Measurements from ENCODE around the gene EPHA8.

EPHA8 gene

DNA sequence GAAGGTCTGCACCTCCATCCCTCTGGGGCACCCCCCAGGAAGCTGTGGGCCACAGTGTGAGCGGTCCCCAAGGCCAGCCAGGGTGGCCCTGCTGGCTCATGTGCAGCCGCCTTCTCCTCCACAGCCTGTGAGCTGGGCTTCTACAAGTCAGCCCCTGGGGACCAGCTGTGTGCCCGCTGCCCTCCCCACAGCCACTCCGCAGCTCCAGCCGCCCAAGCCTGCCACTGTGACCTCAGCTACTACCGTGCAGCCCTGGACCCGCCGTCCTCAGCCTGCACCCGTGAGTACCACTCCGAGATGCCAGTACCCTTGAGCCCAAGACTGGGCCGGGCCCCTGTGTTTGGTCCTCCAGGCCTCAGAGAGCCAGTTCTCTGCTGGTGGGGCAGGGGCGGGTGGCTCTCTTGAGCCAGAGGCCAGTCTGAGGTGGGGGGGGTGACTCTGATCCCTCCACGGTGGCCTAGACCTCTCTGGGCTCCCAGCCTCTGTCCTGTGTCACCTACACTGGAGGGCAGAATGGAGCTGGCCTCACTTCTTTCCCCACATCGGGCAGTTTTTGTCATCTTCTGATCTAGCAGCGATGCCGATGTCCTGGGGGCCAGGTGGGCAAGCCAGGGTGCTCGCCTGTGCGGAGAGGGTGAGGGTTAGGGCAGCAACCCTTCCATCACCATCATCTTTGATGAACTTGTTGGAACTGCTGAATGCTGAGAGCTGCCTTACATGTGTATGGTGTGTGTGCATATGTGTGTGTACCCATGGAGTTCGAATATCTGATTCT is 23.3 kb downstream of the EPHA8 start:
- FAIRE-seq (no peak), DNase-seq (ENCODE audit: extremely low spot score, insufficient read length, low read depth) (no peak)

DNA sequence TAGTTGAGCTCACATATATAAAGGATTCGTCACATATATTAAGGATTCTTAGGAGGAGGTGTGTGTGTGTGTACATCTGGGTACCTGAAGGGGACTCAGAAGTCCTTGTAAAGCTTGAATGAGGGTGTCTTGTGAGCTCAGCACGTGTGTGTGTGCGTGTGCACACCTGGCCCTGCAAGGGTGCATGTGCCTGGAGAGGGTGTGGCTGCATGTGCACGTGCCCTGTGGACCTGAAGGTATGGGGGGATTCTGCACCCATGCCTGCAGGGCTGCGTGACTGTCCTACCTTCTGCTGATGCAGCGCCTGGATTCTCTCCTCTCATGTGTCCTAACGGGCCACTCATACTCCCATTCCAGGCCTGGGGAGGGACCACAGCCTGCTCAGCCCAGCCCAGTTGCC is 24.0 kb downstream of the EPHA8 start:
- no peak for DNase-seq (ENCODE audit: extremely low spot score, insufficient read length, low read depth)
- FAIRE-seq: no peak

DNA sequence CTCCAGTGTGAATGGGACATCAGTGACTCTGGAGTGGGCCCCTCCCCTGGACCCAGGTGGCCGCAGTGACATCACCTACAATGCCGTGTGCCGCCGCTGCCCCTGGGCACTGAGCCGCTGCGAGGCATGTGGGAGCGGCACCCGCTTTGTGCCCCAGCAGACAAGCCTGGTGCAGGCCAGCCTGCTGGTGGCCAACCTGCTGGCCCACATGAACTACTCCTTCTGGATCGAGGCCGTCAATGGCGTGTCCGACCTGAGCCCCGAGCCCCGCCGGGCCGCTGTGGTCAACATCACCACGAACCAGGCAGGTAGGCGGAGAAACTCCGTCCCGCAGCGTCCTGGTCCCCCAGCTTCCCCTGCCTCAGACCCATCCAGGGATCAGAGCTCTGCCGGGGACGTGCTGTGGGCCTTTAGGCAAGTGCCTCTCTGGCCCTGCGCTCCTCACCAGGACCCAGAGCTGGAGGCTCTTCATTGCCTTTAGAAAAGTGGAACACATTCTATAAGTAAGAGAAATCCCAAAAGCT is 25.7 kb downstream of the EPHA8 start:
- no peak for FAIRE-seq
- DNase-seq (ENCODE audit: extremely low spot score, insufficient read length, low read depth): no peak

DNA sequence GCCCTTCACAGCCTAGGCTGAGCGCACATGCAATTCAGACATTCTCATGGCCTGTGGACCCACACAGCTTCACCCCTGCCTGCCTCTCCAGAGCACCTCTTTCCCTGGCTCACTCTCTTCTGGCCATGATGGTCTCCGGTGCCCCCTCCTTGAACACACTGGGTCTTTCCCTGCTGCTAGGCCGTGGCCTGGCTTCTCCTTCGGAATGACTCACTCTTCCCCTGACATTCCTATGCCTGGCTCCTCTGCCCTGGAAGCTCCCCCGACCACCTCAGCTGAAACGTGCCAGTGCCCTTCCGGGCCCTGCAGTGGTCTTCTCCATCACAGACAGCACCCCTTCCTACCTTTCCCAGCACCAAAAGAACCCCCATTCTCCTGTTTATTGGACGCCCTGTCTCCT is 28.3 kb downstream of the EPHA8 start:
- FAIRE-seq (no peak), DNase-seq (ENCODE audit: extremely low spot score, insufficient read length, low read depth) (no peak)

DNA sequence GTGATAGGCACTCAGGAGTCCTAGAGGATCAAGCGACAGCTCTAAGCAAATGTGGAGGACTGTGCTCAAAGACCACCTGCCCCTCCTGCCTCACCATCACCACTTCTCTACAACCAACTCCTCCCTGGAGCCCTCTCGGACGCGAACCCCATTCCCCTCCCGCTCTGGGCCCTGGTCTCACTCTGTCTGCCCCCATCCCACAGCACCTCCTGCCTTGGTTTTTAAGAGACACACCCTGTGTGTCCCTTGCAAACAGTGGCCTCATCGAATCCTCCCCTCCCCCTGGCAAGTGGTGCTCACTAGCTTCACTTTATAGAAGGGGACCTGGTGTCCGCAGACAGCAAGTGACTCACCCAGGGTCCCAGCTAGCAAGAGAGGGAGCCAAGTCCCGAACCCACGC is 28.8 kb downstream of the EPHA8 start:
- DNase-seq (ENCODE audit: extremely low spot score, insufficient read length, low read depth) (no peak), FAIRE-seq (no peak)

DNA sequence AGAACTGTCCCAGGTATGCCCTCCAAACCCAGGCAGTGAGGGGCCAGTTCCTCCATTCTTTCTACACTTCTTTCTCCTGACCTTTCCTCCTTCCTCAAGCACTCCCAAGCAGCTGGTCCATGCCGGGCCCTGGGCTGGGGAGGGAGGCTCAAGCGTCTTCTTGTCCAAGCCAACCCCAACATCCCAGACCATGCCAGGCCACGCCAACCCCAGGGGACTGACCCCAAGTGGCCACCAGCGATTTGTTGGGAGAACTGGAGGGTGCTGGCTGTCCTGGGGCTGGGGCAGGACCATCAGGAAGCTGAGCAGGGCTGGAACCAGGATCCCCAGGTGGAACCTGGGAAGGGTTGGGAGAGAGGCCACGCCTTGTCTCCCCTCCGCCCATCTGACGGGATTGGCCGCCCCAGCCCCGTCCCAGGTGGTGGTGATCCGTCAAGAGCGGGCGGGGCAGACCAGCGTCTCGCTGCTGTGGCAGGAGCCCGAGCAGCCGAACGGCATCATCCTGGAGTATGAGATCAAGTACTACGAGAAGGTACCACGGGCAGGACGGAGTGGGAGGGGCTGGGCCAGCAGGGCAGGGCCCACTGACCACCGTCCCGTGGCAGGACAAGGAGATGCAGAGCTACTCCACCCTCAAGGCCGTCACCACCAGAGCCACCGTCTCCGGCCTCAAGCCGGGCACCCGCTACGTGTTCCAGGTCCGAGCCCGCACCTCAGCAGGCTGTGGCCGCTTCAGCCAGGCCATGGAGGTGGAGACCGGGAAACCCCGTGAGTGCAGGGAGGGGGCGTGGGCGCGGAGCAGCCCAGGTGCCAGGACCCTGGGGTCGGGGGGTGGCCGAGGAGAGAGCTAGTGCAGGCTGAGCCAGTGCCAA is 29.9 kb downstream of the EPHA8 start:
- no peak for FAIRE-seq
- no peak for DNase-seq (ENCODE audit: extremely low spot score, insufficient read length, low read depth)

DNA sequence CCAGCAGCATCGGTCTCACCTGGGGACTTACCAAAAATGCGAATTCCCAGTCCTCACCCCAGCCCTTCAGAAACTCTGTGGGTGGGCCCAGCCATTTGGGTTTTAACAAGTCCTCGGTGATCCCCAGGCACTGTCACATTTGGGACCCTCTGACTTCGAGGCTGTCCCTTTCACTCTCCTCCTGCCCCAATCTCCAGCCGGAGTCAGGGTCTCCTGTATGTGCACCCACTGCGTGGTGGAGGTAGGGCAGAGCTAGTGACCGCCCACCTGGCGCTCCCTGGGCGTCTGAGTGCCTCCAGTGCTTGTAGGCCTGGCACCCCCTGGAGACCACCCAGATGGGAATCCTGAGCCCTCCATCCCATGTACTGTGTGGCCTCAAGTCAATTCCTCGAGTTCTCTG is 31.1 kb downstream of the EPHA8 start:
- FAIRE-seq: no peak

DNA sequence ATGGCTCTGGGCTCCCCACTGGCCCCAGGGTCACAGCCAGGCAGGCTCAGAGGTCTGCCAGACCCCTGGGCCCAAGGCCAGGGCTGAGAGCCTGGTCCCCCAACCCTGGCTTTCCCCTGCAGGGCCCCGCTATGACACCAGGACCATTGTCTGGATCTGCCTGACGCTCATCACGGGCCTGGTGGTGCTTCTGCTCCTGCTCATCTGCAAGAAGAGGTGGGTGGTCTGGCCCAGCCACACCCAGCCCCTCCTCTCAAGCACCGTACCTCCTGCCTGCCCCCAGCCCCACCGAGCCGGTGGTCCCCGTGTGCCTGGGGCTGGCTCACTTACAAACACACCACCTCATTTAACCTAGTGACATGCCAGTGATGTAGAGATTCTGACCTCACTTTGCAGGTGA is 31.8 kb downstream of the EPHA8 start:
- DNase-seq (ENCODE audit: extremely low spot score, insufficient read length, low read depth): no peak
- no peak for FAIRE-seq

More for the DNA sequence above, 31.1 kb downstream of the EPHA8 start:
- no peak for DNase-seq (ENCODE audit: extremely low spot score, insufficient read length, low read depth)

DNA sequence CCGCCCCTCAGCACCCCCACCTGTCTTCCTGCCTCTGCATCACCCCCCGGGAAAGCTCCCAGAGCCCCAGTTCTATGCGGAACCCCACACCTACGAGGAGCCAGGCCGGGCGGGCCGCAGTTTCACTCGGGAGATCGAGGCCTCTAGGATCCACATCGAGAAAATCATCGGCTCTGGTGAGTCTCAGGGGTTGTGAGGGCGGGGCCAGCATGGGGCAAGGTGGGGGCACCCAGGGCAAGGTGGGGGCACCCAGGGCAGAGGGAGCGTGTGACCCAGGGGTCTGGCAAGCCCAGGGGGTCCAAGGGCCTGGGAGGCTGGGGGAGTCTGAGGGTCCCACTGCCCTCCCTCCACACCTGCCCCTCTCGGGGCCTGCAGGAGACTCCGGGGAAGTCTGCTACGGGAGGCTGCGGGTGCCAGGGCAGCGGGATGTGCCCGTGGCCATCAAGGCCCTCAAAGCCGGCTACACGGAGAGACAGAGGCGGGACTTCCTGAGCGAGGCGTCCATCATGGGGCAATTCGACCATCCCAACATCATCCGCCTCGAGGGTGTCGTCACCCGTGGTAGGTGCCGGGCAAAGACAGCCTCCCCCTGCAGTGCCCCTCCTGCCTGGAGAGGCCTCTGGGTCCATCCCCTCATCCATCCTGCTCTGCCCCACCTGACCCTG is 34.1 kb downstream of the EPHA8 start:
- DNase-seq (ENCODE audit: extremely low spot score, insufficient read length, low read depth): no peak
- FAIRE-seq: no peak

DNA sequence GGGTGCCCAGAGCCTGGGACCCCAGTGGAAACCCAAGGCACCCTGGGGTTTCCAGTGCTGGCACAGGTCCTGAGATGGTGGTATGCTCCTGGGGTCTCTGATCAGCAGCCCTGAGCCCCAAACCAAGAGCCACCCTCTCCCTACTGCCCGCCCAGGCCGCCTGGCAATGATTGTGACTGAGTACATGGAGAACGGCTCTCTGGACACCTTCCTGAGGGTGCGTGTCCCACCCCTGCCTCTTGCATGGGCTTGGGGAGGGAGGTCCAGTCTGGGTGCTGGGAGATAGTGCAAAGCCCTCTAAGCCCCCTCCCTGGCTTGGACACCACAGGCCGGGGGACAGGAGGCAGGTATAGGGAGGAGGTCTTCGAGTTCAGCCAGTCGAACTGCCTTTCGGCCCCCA is 34.7 kb downstream of the EPHA8 start:
- FAIRE-seq (no peak), DNase-seq (ENCODE audit: extremely low spot score, insufficient read length, low read depth) (no peak)

DNA sequence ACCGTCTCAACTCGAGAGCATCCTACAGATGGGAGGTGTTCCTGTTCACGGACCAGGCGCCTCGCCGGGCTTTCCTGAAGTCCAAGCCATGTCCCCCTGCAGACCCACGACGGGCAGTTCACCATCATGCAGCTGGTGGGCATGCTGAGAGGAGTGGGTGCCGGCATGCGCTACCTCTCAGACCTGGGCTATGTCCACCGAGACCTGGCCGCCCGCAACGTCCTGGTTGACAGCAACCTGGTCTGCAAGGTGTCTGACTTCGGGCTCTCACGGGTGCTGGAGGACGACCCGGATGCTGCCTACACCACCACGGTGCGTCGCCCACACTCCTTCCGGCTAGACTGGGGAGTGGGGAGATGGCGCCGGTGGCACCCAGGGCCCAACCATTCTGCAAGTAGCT is 35.4 kb downstream of the EPHA8 start:
- DNase-seq (ENCODE audit: extremely low spot score, insufficient read length, low read depth) (no peak), FAIRE-seq (no peak)

DNA sequence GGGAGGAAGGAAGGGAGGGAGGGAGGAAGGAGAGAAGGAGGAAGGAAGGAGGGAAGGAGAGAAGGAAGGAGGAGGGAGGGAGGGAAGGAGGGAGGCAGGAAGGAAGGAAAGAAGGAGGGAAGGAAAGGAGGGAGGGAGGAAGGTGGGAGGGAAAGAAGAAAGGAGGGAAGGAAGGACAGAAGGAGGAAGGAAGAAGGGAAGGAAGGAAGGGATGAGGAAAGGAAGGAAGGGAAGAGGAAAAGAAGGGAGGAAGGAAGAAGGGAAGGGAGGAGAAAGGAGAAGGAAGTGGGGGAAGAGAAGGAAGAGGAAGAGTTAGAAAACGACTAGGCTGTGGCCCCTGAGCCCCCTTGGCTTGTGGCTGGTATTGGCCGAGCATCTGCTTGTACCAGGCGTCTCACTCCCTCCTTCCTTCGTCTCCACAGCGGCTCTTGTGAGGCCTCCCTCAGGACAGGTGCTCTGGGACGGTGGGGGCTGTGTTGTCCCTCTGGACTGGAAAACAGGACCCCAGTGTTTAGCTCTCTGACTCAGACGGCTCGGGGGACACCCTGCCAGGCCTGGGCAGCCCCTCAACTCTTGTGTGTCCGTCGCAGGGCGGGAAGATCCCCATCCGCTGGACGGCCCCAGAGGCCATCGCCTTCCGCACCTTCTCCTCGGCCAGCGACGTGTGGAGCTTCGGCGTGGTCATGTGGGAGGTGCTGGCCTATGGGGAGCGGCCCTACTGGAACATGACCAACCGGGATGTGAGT is 37.0 kb downstream of the EPHA8 start:
- DNase-seq (ENCODE audit: extremely low spot score, insufficient read length, low read depth) (no peak), FAIRE-seq (no peak)

DNA sequence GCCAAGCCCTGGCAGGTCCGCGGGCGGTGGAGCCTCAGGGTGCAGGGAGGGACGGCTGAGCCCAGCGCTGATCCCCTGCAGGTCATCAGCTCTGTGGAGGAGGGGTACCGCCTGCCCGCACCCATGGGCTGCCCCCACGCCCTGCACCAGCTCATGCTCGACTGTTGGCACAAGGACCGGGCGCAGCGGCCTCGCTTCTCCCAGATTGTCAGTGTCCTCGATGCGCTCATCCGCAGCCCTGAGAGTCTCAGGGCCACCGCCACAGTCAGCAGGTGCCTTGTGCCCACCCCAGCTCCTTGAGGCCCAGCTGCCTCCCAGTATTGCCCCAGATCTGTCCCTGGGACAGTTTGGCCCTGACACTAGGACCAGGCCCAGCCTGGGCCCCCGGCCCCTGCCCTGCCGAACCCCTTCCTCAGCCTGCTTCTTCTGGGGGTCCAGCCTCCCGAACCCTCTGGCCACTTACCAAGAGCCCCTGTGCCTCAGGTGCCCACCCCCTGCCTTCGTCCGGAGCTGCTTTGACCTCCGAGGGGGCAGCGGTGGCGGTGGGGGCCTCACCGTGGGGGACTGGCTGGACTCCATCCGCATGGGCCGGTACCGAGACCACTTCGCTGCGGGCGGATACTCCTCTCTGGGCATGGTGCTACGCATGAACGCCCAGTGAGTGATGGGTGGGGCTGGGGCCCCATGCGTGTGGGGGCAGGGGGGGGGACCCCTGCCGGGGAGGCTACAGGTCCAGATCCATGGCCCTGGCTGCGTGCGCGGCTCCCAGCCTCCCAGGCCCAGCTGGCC is 37.7 kb downstream of the EPHA8 start:
- no peak for DNase-seq (ENCODE audit: extremely low spot score, insufficient read length, low read depth)
- no peak for FAIRE-seq

DNA sequence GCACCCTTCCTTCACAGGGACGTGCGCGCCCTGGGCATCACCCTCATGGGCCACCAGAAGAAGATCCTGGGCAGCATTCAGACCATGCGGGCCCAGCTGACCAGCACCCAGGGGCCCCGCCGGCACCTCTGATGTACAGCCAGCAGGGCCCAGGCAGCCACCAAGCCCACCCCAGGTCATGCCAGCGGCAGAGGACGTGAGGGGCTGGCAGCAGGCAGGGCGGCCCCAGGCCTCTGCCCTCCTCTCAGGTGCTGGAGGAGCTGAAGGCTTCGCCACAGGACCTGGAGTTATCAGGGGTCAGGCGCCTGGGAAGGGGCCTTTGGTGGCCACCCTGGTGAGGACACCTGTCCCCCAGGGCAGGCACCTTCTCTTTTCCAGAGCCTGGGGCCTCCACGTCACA is 38.3 kb downstream of the EPHA8 start:
- no peak for DNase-seq (ENCODE audit: extremely low spot score, insufficient read length, low read depth)
- no peak for FAIRE-seq

DNA sequence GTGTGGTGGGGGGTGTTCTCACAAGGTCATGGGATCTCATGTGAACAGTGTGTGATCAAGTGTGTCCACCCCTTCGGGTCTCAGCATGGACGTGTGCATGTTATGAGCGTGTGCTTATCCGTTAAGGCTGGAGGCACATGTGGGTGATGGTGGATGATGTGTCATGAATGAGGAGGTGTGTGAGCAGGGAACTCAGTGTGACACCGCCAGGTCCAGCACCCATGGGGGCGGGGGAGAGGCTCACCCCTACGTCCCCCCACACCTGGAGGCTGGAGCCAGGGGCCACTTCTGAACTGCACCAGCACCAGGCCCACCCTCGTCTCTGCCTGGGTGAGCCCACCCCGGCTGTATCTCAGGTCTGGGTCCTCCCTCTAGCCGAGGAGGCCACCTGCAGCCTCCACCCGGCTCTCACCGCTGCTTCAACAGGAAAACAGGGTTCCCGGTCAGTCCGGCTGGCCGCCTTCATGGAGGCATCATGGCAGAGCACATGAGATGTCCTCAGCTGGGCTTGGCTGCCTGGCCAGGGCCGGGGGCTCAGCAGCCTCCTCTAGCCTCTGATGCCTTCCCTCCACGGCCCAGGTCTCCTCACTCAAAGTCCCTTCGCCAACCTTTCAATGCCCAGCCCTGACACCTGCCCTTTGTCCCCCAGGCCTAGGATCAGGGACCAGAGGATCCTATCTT is 38.9 kb downstream of the EPHA8 start:
- no peak for FAIRE-seq

DNA sequence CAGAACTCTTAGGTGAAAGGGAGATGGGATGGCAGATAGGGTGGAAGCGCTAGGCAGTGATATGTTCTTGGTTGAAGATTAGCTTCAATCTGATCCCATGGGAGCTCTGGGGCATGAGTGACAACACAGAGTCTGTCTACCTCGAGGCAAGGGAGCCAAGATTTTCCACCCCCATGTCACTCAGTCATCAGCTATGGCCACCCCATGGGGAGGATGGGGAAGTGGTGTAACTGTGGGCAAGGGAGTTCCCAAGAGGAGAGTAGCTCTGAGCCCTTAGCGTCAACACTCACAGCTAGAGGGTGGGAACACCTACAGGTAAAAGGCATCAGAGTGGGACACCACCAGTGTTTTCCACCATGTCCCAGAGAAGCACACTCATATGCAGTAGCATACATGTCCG is 42.9 kb downstream of the EPHA8 start:
- FAIRE-seq (no peak), DNase-seq (ENCODE audit: extremely low spot score, insufficient read length, low read depth) (no peak)

More for the DNA sequence above, 38.9 kb downstream of the EPHA8 start:
- no peak for DNase-seq (ENCODE audit: extremely low spot score, insufficient read length, low read depth)

DNA sequence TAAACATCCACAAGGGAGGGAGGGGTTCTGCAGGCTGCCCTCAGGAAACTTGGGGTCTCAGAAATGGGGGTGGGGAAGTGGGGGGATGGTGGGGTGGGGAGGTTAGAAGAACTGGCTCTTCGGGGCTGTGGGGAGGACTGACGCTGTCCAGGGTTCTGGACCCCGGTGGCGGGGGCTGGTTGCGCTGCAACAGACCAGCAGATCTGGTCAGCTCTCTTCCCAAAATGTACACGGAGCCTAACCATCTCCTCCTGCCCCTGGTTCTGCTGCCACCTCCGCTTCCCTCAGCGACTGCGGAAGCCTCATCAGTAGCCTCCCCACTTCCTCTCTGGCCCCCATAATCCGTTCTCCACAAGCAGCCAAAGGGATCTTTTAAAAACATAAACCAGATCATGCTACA is 43.9 kb downstream of the EPHA8 start:
- FAIRE-seq (no peak), DNase-seq (ENCODE audit: extremely low spot score, insufficient read length, low read depth) (no peak)

DNA sequence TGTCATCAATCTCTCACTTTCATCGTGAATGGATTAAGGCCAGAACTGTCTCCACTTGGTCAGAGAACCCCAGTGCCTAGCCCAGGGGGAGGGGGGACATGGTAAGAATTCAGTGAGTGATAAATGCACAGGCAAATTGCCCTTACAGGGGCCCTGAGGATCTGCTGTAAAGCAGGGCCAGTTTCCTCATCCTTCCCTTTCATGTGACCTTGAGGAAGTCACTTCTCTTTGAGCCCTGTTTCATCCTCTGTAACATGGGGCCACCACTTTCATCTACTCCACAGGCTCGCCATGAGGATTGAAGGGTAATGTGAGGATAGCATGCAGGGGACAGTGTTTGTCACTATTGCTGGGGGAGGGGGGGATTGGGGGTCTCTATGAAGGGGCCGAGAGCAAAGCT is 45.1 kb downstream of the EPHA8 start:
- no peak for DNase-seq (ENCODE audit: extremely low spot score, insufficient read length, low read depth)
- no peak for FAIRE-seq

DNA sequence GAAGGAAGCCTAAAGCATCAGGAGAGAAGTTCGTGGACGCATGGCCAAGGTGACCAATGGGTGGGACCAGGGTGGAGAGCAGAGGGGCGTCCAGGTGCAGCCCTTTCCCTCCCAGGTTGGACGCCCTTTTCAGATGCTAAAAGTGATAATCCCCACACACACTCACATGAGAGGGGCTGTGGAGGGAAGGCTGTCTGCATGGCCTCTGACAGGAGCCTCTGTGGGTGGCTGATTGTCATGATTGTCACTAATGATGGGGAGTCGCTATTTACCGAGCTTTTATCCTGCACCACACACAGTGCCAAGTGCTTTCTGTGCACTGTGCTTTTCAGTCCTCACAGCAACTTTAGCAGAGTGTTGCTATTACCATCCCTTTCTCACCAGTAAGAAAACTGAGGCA is 46.0 kb downstream of the EPHA8 start:
- DNase-seq (ENCODE audit: extremely low spot score, insufficient read length, low read depth) (no peak), FAIRE-seq (no peak)
